SW480 (cell line): ENCODE measurements around the gene DYNLRB2.

Experiments
- DNase-seq: peaks from one replicate; pipeline ENCODE4 v3.0.0-alpha.2; 2016; ENCODE audit warnings: low spot score

DYNLRB2 gene

GRCh38 chr16:80540516-80541305 lies at the start of gene DYNLRB2:
Gene DYNLRB2, plus strand, starts transcription at chr16:80540993. Its CDS starts 84 bp downstream, at chr16:80541077.
- DNase-seq: peak; percentile 90

DNA sequence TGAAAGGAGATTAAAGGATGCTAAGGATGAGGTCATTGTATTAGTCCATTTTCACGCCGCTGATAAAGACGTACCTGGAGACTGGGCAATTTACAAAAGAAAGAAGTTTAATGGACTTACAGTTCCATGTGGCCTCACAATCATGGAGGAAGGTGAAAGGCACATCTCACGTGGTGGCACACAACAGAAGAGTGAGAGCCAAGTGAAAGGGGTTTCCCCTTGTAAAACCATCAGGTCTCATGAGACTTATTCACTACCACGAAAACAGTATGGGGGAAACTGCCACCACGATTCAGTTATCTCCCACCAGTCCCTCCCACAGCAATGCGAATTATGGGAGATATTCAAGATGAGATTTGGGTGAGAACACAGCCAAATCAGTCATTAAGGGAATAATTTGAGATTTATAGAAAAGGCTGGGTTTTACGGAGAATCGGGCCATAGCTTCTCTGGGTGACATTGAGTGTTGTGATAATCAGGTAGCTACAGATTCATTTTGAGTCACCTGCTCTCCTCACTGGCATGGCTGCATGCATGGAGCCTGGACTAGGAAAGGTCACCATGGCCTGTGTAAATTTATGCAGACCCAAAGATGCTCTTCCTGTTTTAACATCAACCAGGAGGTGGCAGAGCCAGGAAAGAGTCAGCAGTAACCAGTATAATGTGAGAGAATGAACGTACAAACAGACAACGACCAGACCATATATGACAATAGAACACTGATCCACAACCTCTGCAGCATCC lies 40.5 kb upstream of the DYNLRB2 start:
- DNase-seq: peak; percentile 11

GRCh38 chr16:80500961-80501525 lies 39.8 kb upstream of the DYNLRB2 start:
- no peak for DNase-seq

DNA sequence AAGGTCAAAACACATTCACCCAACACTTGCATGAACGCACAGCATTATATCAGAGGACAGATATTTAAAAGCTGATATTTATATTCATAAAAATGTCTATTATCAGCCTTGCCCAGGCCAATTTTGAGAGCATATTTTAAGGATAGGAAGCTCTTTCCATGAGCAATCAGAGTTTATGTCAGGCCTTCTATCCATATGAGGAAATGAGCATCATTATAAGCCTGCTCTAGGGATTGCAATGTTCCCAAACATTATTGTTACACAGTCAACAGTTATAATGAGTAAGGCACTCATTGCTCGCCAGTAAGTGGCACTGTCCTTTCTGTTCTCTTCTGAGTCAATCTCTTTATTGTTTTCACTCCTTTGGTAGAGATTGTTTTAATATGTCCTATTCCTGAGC lies 37.7 kb upstream of the DYNLRB2 start:
- no peak for DNase-seq

- no peak for DNase-seq
Measured at GRCh38 chr16:80507538-80507937, 33.3 kb upstream of the DYNLRB2 start.

- DNase-seq: no peak
Measured at GRCh38 chr16:80509872-80510271, 30.9 kb upstream of the DYNLRB2 start.

DNA sequence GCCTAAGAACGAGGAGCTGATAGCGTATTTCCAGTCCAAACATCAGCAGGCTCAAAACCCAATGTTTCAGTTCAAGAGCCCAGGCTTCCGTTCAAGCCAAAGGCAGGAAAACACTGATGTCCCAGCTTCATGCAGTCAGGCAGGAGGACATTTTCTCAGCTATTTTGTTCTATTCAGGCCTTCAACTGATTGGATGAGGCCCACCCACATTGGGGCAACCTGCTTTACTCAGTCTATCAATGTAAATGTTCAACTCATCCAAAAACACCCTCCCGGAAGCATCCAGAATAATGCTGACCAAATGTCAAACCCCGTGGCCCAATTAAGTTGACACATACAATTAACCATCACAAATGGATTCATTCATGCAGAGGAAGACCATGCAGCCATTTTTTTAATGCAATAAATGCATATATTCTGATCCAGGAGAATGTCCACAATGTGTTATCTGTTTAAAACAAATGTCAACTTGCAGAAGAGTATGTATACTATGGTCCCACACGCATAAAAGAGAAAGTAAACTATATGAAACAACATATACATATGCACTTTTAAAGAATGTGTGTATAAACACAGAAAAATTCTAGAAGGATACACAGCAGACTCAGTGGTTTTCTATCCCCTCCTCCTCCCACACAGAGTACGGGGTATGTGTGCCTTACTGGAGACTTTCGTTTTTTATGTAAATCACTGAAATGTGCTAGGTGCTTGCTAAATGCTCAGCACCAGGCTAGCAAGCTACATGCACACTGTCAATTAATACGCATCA lies 28.8 kb upstream of the DYNLRB2 start:
- no peak for DNase-seq

- DNase-seq: no peak
Measured at GRCh38 chr16:80512593-80512853, 28.3 kb upstream of the DYNLRB2 start.

- no peak for DNase-seq
Measured at GRCh38 chr16:80515374-80515773, 25.4 kb upstream of the DYNLRB2 start.

DNA sequence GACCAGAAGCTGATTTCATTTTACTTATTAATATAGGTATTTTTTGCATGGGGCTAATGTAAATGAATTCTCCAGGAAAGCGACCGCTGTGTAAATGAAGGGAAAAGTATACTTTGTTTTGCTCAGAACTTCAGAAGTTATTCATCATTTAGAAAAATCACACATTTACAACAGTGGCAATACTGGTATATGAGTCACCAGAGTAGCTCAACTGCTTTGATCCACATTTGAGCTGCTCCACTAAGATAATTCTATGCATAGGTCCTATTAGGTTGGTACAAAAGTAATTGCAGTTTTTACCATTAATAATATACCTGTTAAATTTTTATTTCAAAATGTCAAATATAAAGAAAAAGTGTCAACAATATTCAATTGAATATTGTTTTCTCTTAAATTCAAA lies 22.9 kb upstream of the DYNLRB2 start:
- DNase-seq: no peak

DNA sequence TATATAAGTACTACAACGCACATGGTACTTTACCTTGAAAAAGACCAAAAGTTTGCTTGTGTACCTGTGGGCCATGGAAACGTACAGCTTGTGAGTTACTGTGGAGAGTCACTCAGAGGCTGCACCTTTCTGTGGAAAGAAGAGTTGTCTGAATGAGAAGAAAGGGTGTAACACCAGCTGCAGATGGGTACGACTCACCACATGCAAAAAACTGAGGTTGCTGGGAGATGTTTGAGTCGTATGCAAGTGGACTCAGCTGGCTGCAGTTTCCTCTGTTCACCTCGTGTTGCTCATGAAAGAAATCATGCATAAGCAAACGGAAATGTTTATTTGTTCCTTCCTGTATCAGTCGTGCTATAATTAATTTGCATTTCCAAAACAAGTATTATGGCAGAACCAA lies 22.4 kb upstream of the DYNLRB2 start:
- peak; percentile 9 for DNase-seq

GRCh38 chr16:80519189-80519588 lies 21.6 kb upstream of the DYNLRB2 start:
- DNase-seq: no peak

GRCh38 chr16:80525420-80525819 lies 15.4 kb upstream of the DYNLRB2 start:
- DNase-seq: no peak

- DNase-seq: peak; percentile 67
Measured at GRCh38 chr16:80526418-80527061, 14.3 kb upstream of the DYNLRB2 start.

DNA sequence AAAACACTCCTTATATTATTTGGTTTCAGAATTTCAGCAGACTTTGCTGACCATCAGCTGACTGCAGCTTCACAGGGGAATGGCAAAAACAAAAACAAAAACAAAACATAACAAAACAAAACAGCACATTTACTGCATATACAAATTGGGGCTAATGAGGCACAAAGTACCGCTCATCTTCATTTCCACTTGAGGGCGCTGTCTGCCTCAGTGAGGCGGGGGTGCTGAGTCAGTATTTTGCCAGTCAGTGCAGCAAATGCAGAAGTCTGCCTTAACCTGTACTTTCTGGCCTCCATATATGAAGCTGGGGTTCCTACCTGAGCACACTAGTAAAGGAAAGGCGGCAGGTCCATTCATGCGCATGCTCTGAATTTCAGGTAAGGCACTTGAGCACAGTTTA lies 13.5 kb upstream of the DYNLRB2 start:
- peak; percentile 32 for DNase-seq

DNA sequence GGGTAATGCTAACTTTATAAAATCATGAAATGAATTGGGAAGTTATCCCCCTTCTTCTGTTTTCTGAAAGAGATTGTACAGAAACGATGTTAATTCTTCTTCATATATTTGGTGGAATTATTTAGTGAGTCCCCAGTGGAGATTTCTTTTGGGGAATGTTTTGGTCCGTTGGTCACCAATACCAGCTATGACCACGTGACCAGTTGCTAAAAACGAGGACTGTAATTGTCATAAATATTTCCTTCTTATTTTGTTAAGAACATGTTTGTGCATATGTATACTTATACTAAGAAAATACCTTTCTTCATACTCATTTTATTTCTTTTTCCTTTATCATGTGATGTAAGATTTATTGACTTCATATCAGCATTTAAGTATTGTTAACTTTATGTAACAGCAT lies 10.3 kb upstream of the DYNLRB2 start:
- no peak for DNase-seq

DNA sequence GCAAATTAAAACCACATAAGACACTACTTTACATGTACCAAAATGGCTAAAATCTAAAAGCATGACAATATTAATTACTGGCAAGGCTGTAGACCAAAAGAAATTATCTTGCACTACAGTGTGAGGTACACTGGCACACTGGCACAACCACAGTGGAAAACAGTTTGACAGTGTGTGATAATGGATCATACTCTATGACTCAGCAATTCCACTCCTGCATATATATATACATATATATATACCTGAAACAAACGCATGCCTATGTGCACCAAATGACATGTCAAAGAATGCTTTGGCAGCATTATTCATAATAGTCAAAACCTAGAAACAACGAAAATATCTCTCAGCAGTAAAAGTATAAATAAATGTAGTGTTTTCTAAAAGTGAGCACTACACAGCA lies 4.6 kb upstream of the DYNLRB2 start:
- no peak for DNase-seq

GRCh38 chr16:80541306-80541694 lies 507 bp downstream of the DYNLRB2 start:
- DNase-seq: no peak

- no peak for DNase-seq
Measured at GRCh38 chr16:80543162-80543561, 2.4 kb downstream of the DYNLRB2 start.

- DNase-seq: no peak
Measured at GRCh38 chr16:80544326-80544725, 3.5 kb downstream of the DYNLRB2 start.

- DNase-seq: no peak
Measured at GRCh38 chr16:80546249-80546648, 5.5 kb downstream of the DYNLRB2 start.

DNA sequence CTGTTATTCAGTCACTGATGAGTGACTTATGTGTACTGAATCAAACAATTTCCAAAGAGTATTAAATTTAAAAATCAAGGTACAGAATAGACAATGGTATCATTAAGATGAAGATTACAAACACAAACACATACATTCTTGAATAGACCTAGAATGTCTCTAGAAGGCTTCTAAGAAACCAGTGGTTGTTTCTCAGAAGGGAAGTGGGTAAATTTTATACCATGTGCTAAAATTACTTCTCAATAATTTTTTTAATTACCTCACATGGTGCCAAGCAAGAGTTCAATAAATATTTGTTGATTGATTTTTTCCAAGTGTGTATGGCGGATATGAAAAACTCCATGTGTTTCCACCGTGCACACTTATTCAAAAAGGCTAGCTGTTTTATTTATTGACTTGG lies 6.4 kb downstream of the DYNLRB2 start:
- DNase-seq: no peak
